ENCODE measurements around the gene SLC25A30.
A peak's percentile ranks its signal among the peaks of the same experiment; 100 is the strongest.

SLC25A30 gene

DNA sequence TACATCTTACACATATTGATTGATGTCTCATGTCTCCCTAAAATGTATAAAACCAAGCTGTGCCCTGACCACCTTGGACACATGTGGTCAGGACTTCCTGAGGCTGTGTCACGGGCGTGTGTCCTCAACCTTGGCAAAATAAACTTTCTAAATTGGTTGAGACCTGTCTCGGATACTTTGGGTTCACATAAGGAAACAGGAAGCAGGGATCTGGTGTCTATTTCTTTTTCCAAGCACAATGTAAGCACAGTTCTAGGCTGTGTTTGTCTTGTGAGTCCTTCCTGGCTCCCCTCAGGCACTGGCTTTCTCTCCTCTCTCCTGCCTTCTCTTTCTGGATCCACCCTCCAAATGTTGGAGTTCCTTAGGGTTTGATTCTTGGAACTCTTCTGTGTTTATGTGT lies 49.6 kb downstream of the SLC25A30 start:
- Histone ChIP-seq H3F3A (ENCODE audit: insufficient read depth) (no peaks in the 10 kb centered on the region), H3K27ac (ENCODE audit: low read depth, low read length) (no peak overlapping the region), H2AFZ (ENCODE audit: low read depth, low read length, severe bottlenecking) (no peak overlapping the region), H3K36me3 (ENCODE audit: low read length) (no peaks in the 10 kb centered on the region; the same call in 1 of the 2 replicates), H3K9me2 (replicated peaks; ENCODE audit: insufficient read depth, low read length) (no peaks in the 10 kb centered on the region), H3K4me3 (ENCODE audit: insufficient read depth, low read length, poor library complexity, severe bottlenecking) (no peak overlapping the region), H3K9me3 (ENCODE audit: insufficient read depth, low read length) (no peaks in the 10 kb centered on the region), H3K79me2 (ENCODE audit: insufficient read depth, low read length) (no peaks in the 10 kb centered on the region), H3K9ac (ENCODE audit: low read length) (no peak overlapping the region), H4K20me1 (ENCODE audit: low read depth, low read length) (no peaks in the 10 kb centered on the region), H3K4me2 (ENCODE audit: low read depth, low read length, poor library complexity, severe bottlenecking) (no peak overlapping the region), H3K27me3 (ENCODE audit: low read length) (no peaks in the 10 kb centered on the region)
- TF ChIP-seq EZH2phosphoT487 (conservative IDR thresholded peaks at IDR 0.05; ENCODE audit: low read length): no peak

DNA sequence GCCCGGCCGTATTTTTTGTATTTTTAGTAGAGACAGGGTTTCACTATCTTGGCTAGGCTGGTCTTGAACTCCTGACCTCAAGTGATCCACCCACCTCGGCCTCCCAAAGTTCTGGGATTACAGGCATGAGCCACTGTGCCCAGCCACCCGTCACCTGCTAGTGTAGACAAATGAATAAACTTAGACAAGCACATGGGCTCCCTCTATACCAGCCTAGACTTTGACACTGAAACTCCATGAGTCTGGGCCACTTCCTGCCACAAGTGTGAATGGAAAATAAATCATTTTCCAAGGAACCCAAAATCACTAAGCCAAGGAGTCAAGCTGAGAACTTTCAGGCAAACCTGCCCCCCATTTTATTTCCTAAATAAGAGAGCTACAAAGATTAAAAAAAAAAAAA lies 50.2 kb downstream of the SLC25A30 start:
- Histone ChIP-seq H3F3A (ENCODE audit: insufficient read depth) (no peaks in the 10 kb centered on the region), H3K9ac (ENCODE audit: low read length) (no peak overlapping the region), H3K9me2 (replicated peaks; ENCODE audit: insufficient read depth, low read length) (no peaks in the 10 kb centered on the region), H3K9me3 (ENCODE audit: insufficient read depth, low read length) (no peaks in the 10 kb centered on the region), H4K20me1 (ENCODE audit: low read depth, low read length) (no peaks in the 10 kb centered on the region), H3K36me3 (ENCODE audit: low read length) (no peaks in the 10 kb centered on the region; the same call in 1 of the 2 replicates), H3K4me2 (ENCODE audit: low read depth, low read length, poor library complexity, severe bottlenecking) (no peak overlapping the region), H3K79me2 (ENCODE audit: insufficient read depth, low read length) (no peaks in the 10 kb centered on the region), H2AFZ (ENCODE audit: low read depth, low read length, severe bottlenecking) (no peak overlapping the region), H3K4me3 (ENCODE audit: insufficient read depth, low read length, poor library complexity, severe bottlenecking) (no peak overlapping the region), H3K27me3 (ENCODE audit: low read length) (no peaks in the 10 kb centered on the region), H3K27ac (ENCODE audit: low read depth, low read length) (no peak overlapping the region)
- no peak for TF ChIP-seq EZH2phosphoT487 (conservative IDR thresholded peaks at IDR 0.05; ENCODE audit: low read length)
- TF ChIP-seq, protein P1, sequence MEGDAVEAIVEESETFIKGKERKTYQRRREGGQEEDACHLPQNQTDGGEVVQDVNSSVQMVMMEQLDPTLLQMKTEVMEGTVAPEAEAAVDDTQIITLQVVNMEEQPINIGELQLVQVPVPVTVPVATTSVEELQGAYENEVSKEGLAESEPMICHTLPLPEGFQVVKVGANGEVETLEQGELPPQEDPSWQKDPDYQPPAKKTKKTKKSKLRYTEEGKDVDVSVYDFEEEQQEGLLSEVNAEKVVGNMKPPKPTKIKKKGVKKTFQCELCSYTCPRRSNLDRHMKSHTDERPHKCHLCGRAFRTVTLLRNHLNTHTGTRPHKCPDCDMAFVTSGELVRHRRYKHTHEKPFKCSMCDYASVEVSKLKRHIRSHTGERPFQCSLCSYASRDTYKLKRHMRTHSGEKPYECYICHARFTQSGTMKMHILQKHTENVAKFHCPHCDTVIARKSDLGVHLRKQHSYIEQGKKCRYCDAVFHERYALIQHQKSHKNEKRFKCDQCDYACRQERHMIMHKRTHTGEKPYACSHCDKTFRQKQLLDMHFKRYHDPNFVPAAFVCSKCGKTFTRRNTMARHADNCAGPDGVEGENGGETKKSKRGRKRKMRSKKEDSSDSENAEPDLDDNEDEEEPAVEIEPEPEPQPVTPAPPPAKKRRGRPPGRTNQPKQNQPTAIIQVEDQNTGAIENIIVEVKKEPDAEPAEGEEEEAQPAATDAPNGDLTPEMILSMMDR (IDR thresholded peaks at IDR 0.05; ENCODE audit: insufficient read depth, low read length, poor library complexity, severe bottlenecking): no peak

DNA sequence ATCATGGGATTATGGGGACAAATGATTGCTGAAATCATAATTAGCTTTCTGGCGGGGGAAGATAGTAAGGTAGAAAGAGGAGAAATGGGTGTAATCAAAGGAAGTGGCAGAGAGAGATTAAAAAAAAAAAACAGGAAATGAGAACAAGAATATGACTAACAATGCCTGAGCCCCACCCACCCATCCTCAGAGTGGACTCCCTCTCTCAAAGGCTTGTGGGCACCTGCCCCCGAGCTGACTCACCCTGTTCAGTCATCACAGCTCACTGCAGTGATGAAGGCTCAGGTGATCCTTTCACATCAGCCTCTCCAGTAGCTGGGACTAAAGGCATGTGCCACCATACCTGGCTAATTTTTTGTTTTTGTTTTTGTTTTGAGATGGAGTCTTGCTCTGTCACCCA lies 50.8 kb downstream of the SLC25A30 start:
- Histone ChIP-seq H3K36me3 (ENCODE audit: low read length) (no peaks in the 10 kb centered on the region; the same call in 1 of the 2 replicates), H4K20me1 (ENCODE audit: low read depth, low read length) (no peaks in the 10 kb centered on the region), H3K9me2 (replicated peaks; ENCODE audit: insufficient read depth, low read length) (no peaks in the 10 kb centered on the region), H3K79me2 (ENCODE audit: insufficient read depth, low read length) (no peaks in the 10 kb centered on the region), H3K4me3 (ENCODE audit: insufficient read depth, low read length, poor library complexity, severe bottlenecking) (no peak overlapping the region), H3K9me3 (ENCODE audit: insufficient read depth, low read length) (no peaks in the 10 kb centered on the region), H3F3A (ENCODE audit: insufficient read depth) (no peaks in the 10 kb centered on the region), H3K9ac (ENCODE audit: low read length) (0 out of 2 replicates have a peak overlapping the region, but pooled peaks have one; percentile 19), H3K27ac (ENCODE audit: low read depth, low read length) (0 out of 2 replicates have a peak overlapping the region, but pooled peaks have one; percentile 26), H3K27me3 (ENCODE audit: low read length) (no peaks in the 10 kb centered on the region), H3K4me2 (ENCODE audit: low read depth, low read length, poor library complexity, severe bottlenecking) (peak overlapping the region; percentile 37), H2AFZ (ENCODE audit: low read depth, low read length, severe bottlenecking) (peak overlapping the region; percentile 56)
- TF ChIP-seq, protein P1 (IDR thresholded peaks at IDR 0.05; ENCODE audit: insufficient read depth, low read length, poor library complexity, severe bottlenecking): no peak
- no peak for TF ChIP-seq EZH2phosphoT487 (conservative IDR thresholded peaks at IDR 0.05; ENCODE audit: low read length)

- H3K27me3 ChIP-seq (ENCODE audit: low read length): no peaks in the 10 kb centered on the region
- no peak overlapping the region for H2AFZ ChIP-seq (ENCODE audit: low read depth, low read length, severe bottlenecking)
- H3F3A ChIP-seq (ENCODE audit: insufficient read depth): no peaks in the 10 kb centered on the region
- H3K36me3 ChIP-seq (ENCODE audit: low read length): no peaks in the 10 kb centered on the region; the same call in 1 of the 2 replicates
- no peak overlapping the region for H3K4me2 ChIP-seq (ENCODE audit: low read depth, low read length, poor library complexity, severe bottlenecking)
- no peak overlapping the region for H3K9ac ChIP-seq (ENCODE audit: low read length)
- H3K79me2 ChIP-seq (ENCODE audit: insufficient read depth, low read length): no peaks in the 10 kb centered on the region
- TF ChIP-seq EZH2phosphoT487 (conservative IDR thresholded peaks at IDR 0.05; ENCODE audit: low read length): no peak
- TF ChIP-seq, protein P1 (IDR thresholded peaks at IDR 0.05; ENCODE audit: insufficient read depth, low read length, poor library complexity, severe bottlenecking): no peak
- no peak overlapping the region for H3K4me3 ChIP-seq (ENCODE audit: insufficient read depth, low read length, poor library complexity, severe bottlenecking)
- H3K9me3 ChIP-seq (ENCODE audit: insufficient read depth, low read length): no peaks in the 10 kb centered on the region
- no peaks in the 10 kb centered on the region for H4K20me1 ChIP-seq (ENCODE audit: low read depth, low read length)
- H3K27ac ChIP-seq (ENCODE audit: low read depth, low read length): no peak overlapping the region
- no peaks in the 10 kb centered on the region for H3K9me2 ChIP-seq (replicated peaks; ENCODE audit: insufficient read depth, low read length)
Observed at GRCh38 chr13:45365558-45365885, 52.7 kb downstream of the SLC25A30 start.
